HUES64 (cell line): ENCODE data around the gene RYR2.
"Not testable (repeated sequence)": the region's sequence is repeated elsewhere in the genome, so short reads cannot be mapped to it uniquely, and the experiment has no call there.

ENCODE experiments used
- H3K27ac ChIP-seq: 2 replicates; pipeline ENCODE4 v1.7.0; 2013; ENCODE audit warnings: low read depth, low read length, inconsistent platforms
- H3K27me3 ChIP-seq: 2 replicates; pipeline ENCODE4 v1.6.1; 2013; ENCODE audit warnings: mild to moderate bottlenecking, low read length; ENCODE audit not compliant: insufficient read depth
- H3K36me3 ChIP-seq: 2 replicates; pipeline ENCODE4 v1.6.1; 2013; ENCODE audit warnings: mild to moderate bottlenecking, low read length; ENCODE audit not compliant: insufficient read depth
- H3K4me1 ChIP-seq: 2 replicates; pipeline ENCODE4 v1.6.1; 2013; ENCODE audit warnings: mild to moderate bottlenecking, low read length, moderate library complexity; ENCODE audit not compliant: insufficient read depth
- H3K4me3 ChIP-seq: 2 replicates; pipeline ENCODE4 v1.5.1; 2013; ENCODE audit warnings: mild to moderate bottlenecking, low read length, moderate library complexity
- H3K9ac ChIP-seq: 2 replicates; pipeline ENCODE4 v1.6.1; 2013; ENCODE audit warnings: mild to moderate bottlenecking, low read depth, low read length
- H3K9me3 ChIP-seq: 2 replicates; pipeline ENCODE4 v1.6.1; 2013; ENCODE audit warnings: low read depth, low read length; ENCODE audit not compliant: insufficient read depth
- WGBS: fragments of 150-250, 120-280 bp; methylation state at CpG from one replicate; pipeline ENCODE4 v1.1.7; 2013; ENCODE audit warnings: missing lambda C conversion rate; 5-methylcytosine and 5-hydroxymethylcytosine counted together

RYR2 gene

GRCh38 chr1:237566581-237566980 is 524.6 kb downstream of the RYR2 start:
- WGBS = 94% methylated on average over 14 of the region's 14 CpGs
- Histone ChIP-seq H3K9me3 (no peaks in the 10 kb centered on the region), H3K27me3 (no peaks in the 10 kb centered on the region), H3K27ac (no peak overlapping the region), H3K4me1 (peaks cover 5% of the 10 kb centered on the region; the same call in 1 of the 2 replicates), H3K9ac (no peak overlapping the region), H3K4me3 (no peak overlapping the region), H3K36me3 (no peaks in the 10 kb centered on the region)

- Histone ChIP-seq H3K27ac (no peak overlapping the region), H3K4me1 (no peaks in the 10 kb centered on the region; the same call in 1 of the 2 replicates), H3K4me3 (no peak overlapping the region), H3K9ac (no peak overlapping the region), H3K9me3 (no peaks in the 10 kb centered on the region), H3K36me3 (no peaks in the 10 kb centered on the region), H3K27me3 (no peaks in the 10 kb centered on the region)
- WGBS = 84% methylated on average over 9 of the region's 9 CpGs
Observed at GRCh38 chr1:237568955-237569354, 527.0 kb downstream of the RYR2 start.

- H3K36me3 ChIP-seq = peaks cover 7% of the 10 kb centered on the region
- H3K27me3 ChIP-seq = no peaks in the 10 kb centered on the region
- H3K9me3 ChIP-seq = 0 out of 2 replicates have a peak, but pooled peaks cover 5% of the 10 kb centered on the region
- WGBS = 89% methylated on average over 5 of the region's 5 CpGs
- H3K27ac ChIP-seq = no peak overlapping the region
- H3K9ac ChIP-seq = no peak overlapping the region
- no peak overlapping the region for H3K4me3 ChIP-seq
- H3K4me1 ChIP-seq = no peaks in the 10 kb centered on the region; the same call in 1 of the 2 replicates
Observed at GRCh38 chr1:237570530-237570929, 528.5 kb downstream of the RYR2 start.

GRCh38 chr1:237574536-237574935 is 532.6 kb downstream of the RYR2 start:
- Histone ChIP-seq H3K4me1 (no peaks in the 10 kb centered on the region), H3K9me3 (peaks cover 14% of the 10 kb centered on the region; the same call in 1 of the 2 replicates), H3K36me3 (peaks cover 10% of the 10 kb centered on the region), H3K27ac (no peak overlapping the region), H3K27me3 (no peaks in the 10 kb centered on the region), H3K9ac (no peak overlapping the region), H3K4me3 (no peak overlapping the region)
- WGBS = 68% methylated on average over 2 of the region's 2 CpGs

- Histone ChIP-seq H3K4me3 (no peak overlapping the region), H3K9ac (no peak overlapping the region), H3K4me1 (no peaks in the 10 kb centered on the region), H3K36me3 (peaks cover 10% of the 10 kb centered on the region), H3K27ac (no peak overlapping the region), H3K27me3 (no peaks in the 10 kb centered on the region), H3K9me3 (peaks cover 14% of the 10 kb centered on the region; the same call in 1 of the 2 replicates)
- 96% methylated on average over 3 of the region's 3 CpGs for WGBS
Observed at GRCh38 chr1:237578540-237578939, 536.6 kb downstream of the RYR2 start.

- Histone ChIP-seq H3K9me3 (peaks cover 7% of the 10 kb centered on the region; the same call in 1 of the 2 replicates), H3K4me1 (no peaks in the 10 kb centered on the region), H3K9ac (no peak overlapping the region), H3K27ac (no peak overlapping the region), H3K4me3 (no peak overlapping the region), H3K36me3 (peaks cover 1% of the 10 kb centered on the region; the same call in 1 of the 2 replicates), H3K27me3 (no peaks in the 10 kb centered on the region)
- WGBS = 88% methylated on average over 1 of the region's 2 CpGs
Observed at GRCh38 chr1:237580726-237581125, 538.7 kb downstream of the RYR2 start.

- H3K27me3 ChIP-seq = no peaks in the 10 kb centered on the region
- H3K4me3 ChIP-seq = no peak overlapping the region
- H3K36me3 ChIP-seq = no peaks in the 10 kb centered on the region
- no peaks in the 10 kb centered on the region for H3K4me1 ChIP-seq
- H3K9ac ChIP-seq = no peak overlapping the region
- no peak overlapping the region for H3K27ac ChIP-seq
- no peaks in the 10 kb centered on the region for H3K9me3 ChIP-seq
Observed at GRCh38 chr1:237583270-237583669, 541.3 kb downstream of the RYR2 start.

GRCh38 chr1:237583756-237584155 is 541.8 kb downstream of the RYR2 start:
- H3K4me1 ChIP-seq = no peaks in the 10 kb centered on the region
- H3K9me3 ChIP-seq = no peaks in the 10 kb centered on the region
- no peaks in the 10 kb centered on the region for H3K27me3 ChIP-seq
- no peaks in the 10 kb centered on the region for H3K36me3 ChIP-seq
- H3K9ac ChIP-seq = no peak overlapping the region
- no peak overlapping the region for H3K4me3 ChIP-seq
- H3K27ac ChIP-seq = no peak overlapping the region

GRCh38 chr1:237590386-237590785 is 548.4 kb downstream of the RYR2 start:
- WGBS = 96% methylated on average over 13 of the region's 13 CpGs
- Histone ChIP-seq H3K4me3 (no peak overlapping the region), H3K27ac (no peak overlapping the region), H3K4me1 (no peaks in the 10 kb centered on the region), H3K36me3 (no peaks in the 10 kb centered on the region; the same call in 1 of the 2 replicates), H3K9me3 (no peaks in the 10 kb centered on the region), H3K9ac (no peak overlapping the region), H3K27me3 (no peaks in the 10 kb centered on the region)

GRCh38 chr1:237591353-237591752 is 549.4 kb downstream of the RYR2 start:
- Histone ChIP-seq H3K9me3 (no peaks in the 10 kb centered on the region), H3K27ac (no peak overlapping the region), H3K27me3 (no peaks in the 10 kb centered on the region), H3K4me1 (no peaks in the 10 kb centered on the region), H3K4me3 (no peak overlapping the region), H3K9ac (no peak overlapping the region), H3K36me3 (peaks cover 7% of the 10 kb centered on the region; the same call in 1 of the 2 replicates)
- 94% methylated on average over 2 of the region's 2 CpGs for WGBS

- not testable (repeated sequence) for H3K36me3 ChIP-seq, H3K27ac ChIP-seq
- 90% methylated on average over 15 of the region's 15 CpGs for WGBS
Observed at GRCh38 chr1:237603036-237603568, 561.1 kb downstream of the RYR2 start.

GRCh38 chr1:237608433-237608832 is 566.4 kb downstream of the RYR2 start:
- H3K27me3 ChIP-seq = no peaks in the 10 kb centered on the region
- 91% methylated on average over 3 of the region's 3 CpGs for WGBS
- no peak overlapping the region for H3K4me3 ChIP-seq
- no peak overlapping the region for H3K9ac ChIP-seq
- no peaks in the 10 kb centered on the region for H3K4me1 ChIP-seq
- H3K36me3 ChIP-seq = no peaks in the 10 kb centered on the region
- H3K9me3 ChIP-seq = no peaks in the 10 kb centered on the region
- no peak overlapping the region for H3K27ac ChIP-seq

More at GRCh38 chr1:237603036-237603568, 561.1 kb downstream of the RYR2 start:
- not testable (repeated sequence) for H3K4me1 ChIP-seq, H3K9me3 ChIP-seq, H3K9ac ChIP-seq, H3K4me3 ChIP-seq, H3K27me3 ChIP-seq
